Mesothelial cell of epicardium (in vitro differentiated cells): ENCODE data around the gene ITIH4. TPM values are rescaled to one million over a fixed set of nuclear protein-coding genes. Genes with fewer than 3 reads are reported as not detected.

Source experiments
- DNase-seq, 2 experiments: peaks; one replicate each; pipeline ENCODE4 v3.0.0; 2021; ENCODE audit warnings: low spot score in 2 of 2; ENCODE audit not compliant: unreplicated experiment in 2 of 2
- H3K27ac Mint-ChIP-seq: 2 replicates; pipeline ENCODE4 v1.8.0; 2021; ENCODE audit warnings: mixed read lengths
- H3K27me3 Mint-ChIP-seq: 2 replicates; pipeline ENCODE4 v1.8.0; 2021; ENCODE audit warnings: low read depth, mixed read lengths
- H3K36me3 Mint-ChIP-seq: 2 replicates; pipeline ENCODE4 v1.8.0; 2021; ENCODE audit warnings: mixed read lengths
- H3K4me1 Mint-ChIP-seq: 2 replicates; pipeline ENCODE4 v1.8.0; 2021; ENCODE audit warnings: mixed read lengths
- H3K4me3 Mint-ChIP-seq: 2 replicates; pipeline ENCODE4 v1.8.0; 2021; ENCODE audit warnings: mild to moderate bottlenecking, moderate library complexity, mixed read lengths
- H3K9me3 Mint-ChIP-seq: 2 replicates; pipeline ENCODE4 v1.8.0; 2021; ENCODE audit warnings: mixed read lengths
- total RNA-seq: library from RNA; stranded (reverse); gene quantifications from 3 replicates; pipeline ENCODE4 v1.2.1, GENCODE V29; 2021
- TF ChIP-seq, protein P1 (sequence below): fragments of 200-600 bp; sonication (generic); IDR thresholded peaks from one replicate; pipeline ENCODE4 v1.5.0; 2021; ENCODE audit warnings: antibody characterized with exemption; ENCODE audit not compliant: unreplicated experiment

The ITIH4 gene
- total RNA-seq, 1 donor from 2014 or later: 13.5 TPM

DNA sequence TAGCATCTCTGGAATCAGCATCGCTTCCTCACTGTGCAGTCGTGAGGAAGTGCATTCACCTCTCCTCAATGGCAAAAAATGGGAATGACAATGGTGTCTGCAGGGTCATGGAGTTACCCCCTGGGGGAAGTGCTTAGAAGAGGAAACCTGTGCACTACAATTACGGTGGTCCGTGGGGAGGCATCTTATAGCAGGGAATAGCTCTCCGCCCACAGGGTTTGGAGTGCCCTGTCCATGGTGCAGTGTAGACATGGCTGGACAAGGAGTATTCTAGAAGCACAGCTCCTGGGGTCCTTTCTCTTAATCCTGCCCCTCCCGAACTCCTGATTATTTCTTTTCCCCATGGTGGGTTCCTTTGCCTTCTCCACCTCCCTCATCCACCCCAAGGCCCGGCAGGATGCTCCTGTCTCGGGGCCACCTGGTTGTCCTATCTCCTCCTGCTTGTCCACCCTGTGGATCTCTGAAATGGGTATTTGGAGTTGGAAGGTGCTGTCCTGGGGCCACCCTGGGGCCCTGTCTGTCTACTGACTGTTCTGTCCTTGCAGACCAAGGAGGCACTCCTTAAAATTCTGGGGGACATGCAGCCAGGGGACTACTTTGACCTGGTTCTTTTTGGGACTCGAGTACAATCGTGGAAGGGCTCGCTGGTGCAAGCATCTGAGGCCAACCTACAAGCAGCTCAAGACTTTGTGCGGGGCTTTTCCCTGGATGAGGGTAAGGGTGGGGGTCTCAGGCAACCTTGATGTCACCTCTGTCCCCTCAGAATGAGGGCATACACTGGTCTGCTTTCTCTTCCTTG is 47.9 kb downstream of the ITIH4 start:
- TF ChIP-seq, protein P1, sequence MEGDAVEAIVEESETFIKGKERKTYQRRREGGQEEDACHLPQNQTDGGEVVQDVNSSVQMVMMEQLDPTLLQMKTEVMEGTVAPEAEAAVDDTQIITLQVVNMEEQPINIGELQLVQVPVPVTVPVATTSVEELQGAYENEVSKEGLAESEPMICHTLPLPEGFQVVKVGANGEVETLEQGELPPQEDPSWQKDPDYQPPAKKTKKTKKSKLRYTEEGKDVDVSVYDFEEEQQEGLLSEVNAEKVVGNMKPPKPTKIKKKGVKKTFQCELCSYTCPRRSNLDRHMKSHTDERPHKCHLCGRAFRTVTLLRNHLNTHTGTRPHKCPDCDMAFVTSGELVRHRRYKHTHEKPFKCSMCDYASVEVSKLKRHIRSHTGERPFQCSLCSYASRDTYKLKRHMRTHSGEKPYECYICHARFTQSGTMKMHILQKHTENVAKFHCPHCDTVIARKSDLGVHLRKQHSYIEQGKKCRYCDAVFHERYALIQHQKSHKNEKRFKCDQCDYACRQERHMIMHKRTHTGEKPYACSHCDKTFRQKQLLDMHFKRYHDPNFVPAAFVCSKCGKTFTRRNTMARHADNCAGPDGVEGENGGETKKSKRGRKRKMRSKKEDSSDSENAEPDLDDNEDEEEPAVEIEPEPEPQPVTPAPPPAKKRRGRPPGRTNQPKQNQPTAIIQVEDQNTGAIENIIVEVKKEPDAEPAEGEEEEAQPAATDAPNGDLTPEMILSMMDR: no peak
- Mint-ChIP-seq H3K9me3 (no peaks in the 10 kb centered on the region), H3K27ac (no peak overlapping the region), H3K27me3 (peaks cover 42% of the 10 kb centered on the region), H3K4me1 (no peaks in the 10 kb centered on the region), H3K4me3 (no peak overlapping the region), H3K36me3 (no peaks in the 10 kb centered on the region)
- DNase-seq: peak; percentile 5 to 14

DNA sequence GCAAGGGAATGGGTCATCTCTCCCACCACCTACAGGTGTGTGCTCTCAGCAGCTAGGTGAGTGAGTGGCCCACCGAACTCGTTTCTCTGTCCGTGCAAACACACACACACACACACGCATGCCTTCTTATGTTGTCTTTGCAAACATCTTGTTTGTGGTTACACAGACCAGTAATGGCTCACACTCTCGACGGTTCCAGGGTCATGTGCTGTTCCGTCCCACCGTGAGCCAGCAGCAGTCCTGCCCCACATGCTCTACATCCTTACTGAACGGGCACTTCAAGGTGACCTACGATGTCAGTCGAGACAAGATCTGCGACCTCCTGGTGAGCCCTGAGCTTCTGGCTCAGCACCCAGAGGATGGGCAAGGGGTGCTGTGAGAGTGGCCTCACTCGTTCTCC is 48.7 kb downstream of the ITIH4 start:
- TF ChIP-seq, protein P1: no peak
- Mint-ChIP-seq H3K4me3 (no peak overlapping the region), H3K36me3 (no peaks in the 10 kb centered on the region), H3K9me3 (no peaks in the 10 kb centered on the region), H3K4me1 (no peaks in the 10 kb centered on the region), H3K27ac (no peak overlapping the region), H3K27me3 (peaks cover 42% of the 10 kb centered on the region)
- DNase-seq: no peak

DNA sequence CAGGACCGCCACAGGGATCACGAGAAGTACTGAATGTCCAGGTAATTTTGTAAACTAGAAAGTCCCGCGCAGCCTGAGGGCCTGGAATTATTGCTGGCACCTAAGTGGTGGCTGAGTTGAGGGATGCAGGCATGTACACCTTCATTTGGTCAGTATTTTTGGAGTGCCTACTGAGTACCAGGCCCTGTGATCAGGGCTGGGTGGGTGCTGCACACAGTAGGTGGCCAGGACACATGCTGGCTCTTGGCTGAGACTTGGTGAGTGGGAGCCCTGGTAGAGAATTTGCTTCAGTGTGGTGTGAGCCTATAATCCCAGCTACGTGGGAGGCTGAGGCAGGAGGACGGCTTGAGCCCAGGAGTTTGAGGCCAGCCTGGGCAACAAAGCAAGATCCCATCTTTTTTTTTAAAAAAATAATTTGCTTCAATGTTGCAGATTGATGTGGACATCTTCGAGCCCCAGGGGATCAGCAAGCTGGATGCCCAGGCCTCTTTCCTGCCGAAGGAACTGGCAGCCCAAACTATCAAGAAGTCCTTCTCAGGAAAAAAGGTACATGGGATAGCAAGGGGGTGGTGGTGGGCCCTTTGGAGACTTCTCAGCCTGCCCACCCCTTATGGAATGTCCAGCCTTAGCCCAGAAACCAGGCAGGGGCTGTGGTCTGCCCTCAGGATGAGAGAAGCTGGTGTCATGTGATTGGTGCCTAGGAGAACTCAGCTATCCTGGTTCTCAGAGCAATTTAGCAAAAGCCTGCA is 50.5 kb downstream of the ITIH4 start:
- Mint-ChIP-seq H3K4me1 (no peaks in the 10 kb centered on the region), H3K4me3 (no peak overlapping the region), H3K27me3 (peaks cover 42% of the 10 kb centered on the region), H3K9me3 (no peaks in the 10 kb centered on the region), H3K27ac (no peak overlapping the region), H3K36me3 (no peaks in the 10 kb centered on the region)
- TF ChIP-seq, protein P1: no peak
- DNase-seq: no peak

DNA sequence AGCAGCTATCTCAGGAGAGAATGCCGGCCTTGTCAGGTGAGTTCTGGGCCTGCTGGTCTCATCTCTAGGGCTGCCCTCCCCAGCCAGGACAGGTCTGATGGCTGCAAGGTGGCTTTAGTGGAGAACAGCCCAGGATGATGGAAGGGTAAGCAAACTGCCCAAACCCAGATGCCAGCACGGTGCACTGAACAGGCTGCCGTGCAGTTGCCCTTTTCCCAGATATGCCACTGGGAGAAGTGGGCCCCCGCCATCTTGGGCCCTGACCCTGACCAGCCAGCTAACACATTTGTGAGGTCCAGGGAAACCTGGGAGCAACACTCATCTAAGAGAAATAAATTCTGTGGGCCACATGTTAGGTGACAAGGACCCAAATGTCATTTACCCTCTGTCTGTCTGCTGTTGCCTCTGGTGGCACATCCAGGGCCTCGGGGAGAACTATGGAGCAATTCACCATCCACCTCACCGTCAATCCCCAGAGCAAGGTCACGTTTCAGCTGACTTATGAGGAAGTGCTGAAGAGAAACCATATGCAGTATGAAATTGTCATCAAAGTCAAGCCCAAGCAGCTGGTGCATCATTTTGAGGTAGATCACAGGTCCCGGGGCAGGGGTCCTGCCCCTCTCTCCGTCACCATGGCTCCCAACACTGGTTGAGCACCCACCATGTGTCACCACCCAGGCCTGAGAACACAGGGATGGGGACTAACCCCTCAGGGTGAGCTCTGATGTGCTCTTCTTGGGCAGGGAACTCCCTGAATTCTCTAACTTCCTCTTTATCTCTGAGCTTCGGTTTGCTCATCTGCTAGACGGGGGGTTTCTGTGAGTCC is 51.2 kb downstream of the ITIH4 start:
- Mint-ChIP-seq H3K27ac (no peak overlapping the region), H3K27me3 (peaks cover 39% of the 10 kb centered on the region), H3K36me3 (no peaks in the 10 kb centered on the region), H3K4me3 (no peak overlapping the region), H3K9me3 (no peaks in the 10 kb centered on the region), H3K4me1 (no peaks in the 10 kb centered on the region)
- DNase-seq: no peak
- TF ChIP-seq, protein P1: no peak

DNA sequence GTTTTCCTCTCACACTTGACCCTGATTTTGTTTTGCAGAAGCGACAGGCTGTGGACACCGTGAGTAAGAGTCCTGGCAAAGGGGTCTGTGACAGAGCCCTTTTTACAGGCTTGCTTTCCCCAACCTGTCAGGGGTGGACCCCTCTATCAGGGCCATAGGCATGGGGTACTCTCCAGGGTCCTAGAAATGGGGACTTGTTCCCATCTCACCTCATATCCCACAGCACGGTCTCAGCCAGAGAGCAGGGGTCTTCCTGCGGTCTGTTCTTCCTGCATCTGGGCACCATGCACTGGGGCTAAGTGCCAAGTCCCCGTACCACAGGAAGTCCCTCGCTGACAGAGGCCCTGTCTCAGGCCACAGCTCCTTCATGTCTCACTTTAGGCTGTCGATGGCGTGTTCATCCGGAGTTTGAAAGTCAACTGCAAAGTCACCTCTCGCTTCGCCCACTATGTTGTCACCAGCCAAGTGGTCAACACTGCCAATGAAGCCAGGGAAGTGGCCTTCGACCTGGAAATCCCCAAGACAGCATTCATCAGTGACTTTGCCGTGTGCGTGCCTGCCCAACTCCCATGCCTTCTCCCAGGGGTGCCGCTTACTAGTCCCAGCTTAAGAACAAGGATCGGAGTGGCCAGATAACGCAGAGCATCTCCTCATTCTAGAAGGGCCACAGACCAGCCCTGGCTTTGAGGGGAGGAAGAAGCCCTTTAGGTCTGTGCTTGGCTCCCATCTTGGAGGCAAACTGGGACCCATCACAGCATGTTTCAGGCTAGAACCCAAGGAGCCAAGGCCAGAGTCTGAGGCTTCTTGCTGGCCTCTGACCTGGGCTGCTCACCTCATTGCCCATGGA is 52.3 kb downstream of the ITIH4 start:
- TF ChIP-seq, protein P1: no peak
- Mint-ChIP-seq H3K27me3 (peaks cover 31% of the 10 kb centered on the region), H3K4me1 (no peaks in the 10 kb centered on the region), H3K27ac (no peak overlapping the region), H3K36me3 (no peaks in the 10 kb centered on the region), H3K9me3 (no peaks in the 10 kb centered on the region), H3K4me3 (no peak overlapping the region)
- DNase-seq: peak in 1 of 2 experiments; percentile 9
